CD14-positive monocyte (primary cell): ENCODE measurements around the gene CARD9. TPM values are rescaled to one million over a fixed set of nuclear protein-coding genes. Genes with fewer than 3 reads are reported as not detected.

Experiments
- DNase-seq, 3 donors: peaks; one replicate each; pipeline ENCODE4 v3.0.0-alpha.2; 2011 to 2022
- H2AFZ ChIP-seq: 2 replicates; pipeline ENCODE4 v1.6.0; 2012; ENCODE audit warnings: mild to moderate bottlenecking, low read depth, low read length, inconsistent platforms; ENCODE audit not compliant: insufficient read depth, poor library complexity, severe bottlenecking
- H3K27ac ChIP-seq, 2 donors: 1 replicate in 1 of 2; 2 replicates in 1 of 2; pipeline ENCODE4 v1.5.1; 2012 to 2013; ENCODE audit warnings: low read length in 2 of 2, control low read depth in 1 of 2, inconsistent platforms in 1 of 2, low read depth in 1 of 2, mild to moderate bottlenecking in 1 of 2
- H3K27me3 ChIP-seq, 2 donors: one replicate each; pipeline versions ENCODE4 v1.6.0 to v1.6.1; 2011 to 2013; ENCODE audit warnings: low read length in 2 of 2; ENCODE audit not compliant: control insufficient read depth in 2 of 2, insufficient read depth in 2 of 2
- H3K36me3 ChIP-seq, 2 donors: replicated peaks in 1 of 2; 1 replicate in 1 of 2; 2 replicates in 1 of 2; pipeline versions ENCODE4 v1.5.1 to v1.6.1; 2012 to 2013; ENCODE audit warnings: low read length in 2 of 2, control low read depth in 1 of 2, inconsistent platforms in 1 of 2, mild to moderate bottlenecking in 1 of 2; ENCODE audit not compliant: insufficient read depth in 2 of 2, control insufficient read depth in 1 of 2
- H3K4me1 ChIP-seq, 2 donors: 1 replicate in 1 of 2; 2 replicates in 1 of 2; pipeline versions ENCODE4 v1.5.1 to v1.6.1; 2012 to 2013; ENCODE audit warnings: low read length in 2 of 2, control low read depth in 1 of 2, inconsistent platforms in 1 of 2, mild to moderate bottlenecking in 1 of 2, moderate library complexity in 1 of 2; ENCODE audit not compliant: insufficient read depth in 2 of 2, control insufficient read depth in 1 of 2
- H3K4me2 ChIP-seq: replicated peaks from 2 replicates; pipeline ENCODE3; 2012; ENCODE audit warnings: low read length, moderate library complexity, mild to moderate bottlenecking; ENCODE audit not compliant: poor library complexity, severe bottlenecking; ENCODE audit errors: extremely low read depth
- H3K4me3 ChIP-seq, 3 experiments: fragments of 200-600 bp in 1 of 3; sonication (generic) in 1 of 3; replicated peaks in 1 of 3; 1 replicate in 2 of 3; 2 replicates in 1 of 3; pipeline ENCODE4 v1.5.1; 2011 to 2013; ENCODE audit warnings: low read length in 3 of 3, mild to moderate bottlenecking in 3 of 3, control low read depth in 2 of 3, low read depth in 2 of 3, inconsistent platforms in 1 of 3, moderate library complexity in 1 of 3
- H3K79me2 ChIP-seq: 2 replicates; pipeline ENCODE4 v1.6.0; 2012; ENCODE audit warnings: mild to moderate bottlenecking, control low read depth, inconsistent platforms, low read length, moderate library complexity; ENCODE audit not compliant: insufficient read depth
- H3K9ac ChIP-seq: 2 replicates; pipeline ENCODE4 v1.6.0; 2017; ENCODE audit warnings: low read length, mild to moderate bottlenecking; ENCODE audit not compliant: insufficient read depth, poor library complexity, severe bottlenecking
- H3K9me3 ChIP-seq, 2 donors: replicated peaks in 1 of 2; 1 replicate in 1 of 2; 2 replicates in 1 of 2; pipeline versions ENCODE4 v1.5.1 to v1.6.1; 2012 to 2013; ENCODE audit warnings: low read length in 2 of 2, control low read depth in 1 of 2; ENCODE audit not compliant: control insufficient read depth in 1 of 2, insufficient read depth in 1 of 2
- H4K20me1 ChIP-seq: 2 replicates; pipeline ENCODE4 v1.6.0; 2012; ENCODE audit warnings: mild to moderate bottlenecking, low read length, control low read depth, moderate library complexity; ENCODE audit not compliant: insufficient read depth
- H3K27ac Mint-ChIP-seq, 7 donors: one replicate each; pipeline ENCODE4 v1.8.0; 2020; ENCODE audit warnings: mild to moderate bottlenecking in 7 of 7, mixed read lengths in 7 of 7, moderate library complexity in 6 of 7, inconsistent platforms in 2 of 7
- H3K27me3 Mint-ChIP-seq, 3 donors: one replicate each; pipeline ENCODE4 v1.8.0; 2021 to 2022; ENCODE audit warnings: low read depth in 3 of 3, mild to moderate bottlenecking in 3 of 3, mixed read lengths in 3 of 3, moderate library complexity in 3 of 3, inconsistent platforms in 1 of 3
- H3K36me3 Mint-ChIP-seq, 2 donors: one replicate each; pipeline ENCODE4 v1.8.0; 2020; ENCODE audit warnings: mixed read lengths in 2 of 2, inconsistent platforms in 1 of 2, mild to moderate bottlenecking in 1 of 2
- H3K4me1 Mint-ChIP-seq: one replicate; pipeline ENCODE4 v1.8.0; 2020; ENCODE audit warnings: mild to moderate bottlenecking, mixed read lengths
- H3K4me3 Mint-ChIP-seq, 2 donors: one replicate each; pipeline ENCODE4 v1.8.0; 2020; ENCODE audit warnings: mild to moderate bottlenecking in 2 of 2, mixed read lengths in 2 of 2, moderate library complexity in 1 of 2
- H3K9me3 Mint-ChIP-seq, 7 donors: one replicate each; pipeline ENCODE4 v1.8.0; 2020 to 2022; ENCODE audit warnings: mixed read lengths in 7 of 7, mild to moderate bottlenecking in 6 of 7, moderate library complexity in 6 of 7, inconsistent platforms in 2 of 7
- CTCF ChIP-seq: fragments of 200-600 bp; IDR thresholded peaks from one replicate; pipeline ENCODE4 v1.8.0; 2022; ENCODE audit warnings: antibody characterized with exemption, mild to moderate bottlenecking
- WGBS: methylation state at CpG from one replicate; pipeline ENCODE4 v1.1.5; 2013; ENCODE audit warnings: missing lambda C conversion rate; ENCODE audit not compliant: insufficient coverage; 5-methylcytosine and 5-hydroxymethylcytosine counted together
- intact Hi-C, 2 donors: fragments of 100-400 bp; cut with micrococcal nuclease; formaldehyde crosslinking; loops; one replicate each; pipeline versions ENCODE4 v1.15.0 to v1.15.1; 2023
- polyA plus RNA-seq, 3 donors: library from polyadenylated mRNA; depleted of rRNA in 1 of 3; unstranded in 2 of 3; stranded (reverse) in 1 of 3; fragments of 300-500 nt in 2 of 3; fragments of >200 nt in 1 of 3; fragmentation: Illumina TruSeq in 2 of 3; gene quantifications; 1 replicate in 2 of 3; 2 replicates in 1 of 3; pipeline ENCODE4 v1.2.3, GENCODE V29; 2012 to 2021

Gene CARD9
- polyA plus RNA-seq, 3 donors, result 34.3 to 108 (median 41.4) TPM

GRCh38 chr9:136341042-136341655 lies 32.3 kb downstream of the CARD9 start:
- no peak overlapping the region for H3K4me3 Mint-ChIP-seq
- no peak overlapping the region for H3K9ac ChIP-seq
- no peak overlapping the region for H3K27ac Mint-ChIP-seq
- H3K9me3 ChIP-seq, result no peaks in the 10 kb centered on the region
- no peaks in the 10 kb centered on the region for H3K36me3 ChIP-seq
- DNase-seq, result no peak
- H3K9me3 Mint-ChIP-seq, result no peaks in the 10 kb centered on the region
- no peak overlapping the region for H3K4me2 ChIP-seq
- no peaks in the 10 kb centered on the region for H3K36me3 Mint-ChIP-seq
- no peak overlapping the region for H3K27ac ChIP-seq
- no peaks in the 10 kb centered on the region for H3K79me2 ChIP-seq
- no peak overlapping the region for H3K4me3 ChIP-seq
- peaks cover 10 to 12% of the 10 kb centered on the region in 2 donors for H3K4me1 ChIP-seq
- H2AFZ ChIP-seq, result no peak overlapping the region
- no peaks in the 10 kb centered on the region for H4K20me1 ChIP-seq
- H3K27me3 Mint-ChIP-seq, result no peaks in the 10 kb centered on the region
- 98% methylated on average over 9 of the region's 18 CpGs for WGBS
- no peak for TF ChIP-seq CTCF
- intact Hi-C loops, result no loop called here
- no peaks in the 10 kb centered on the region for H3K27me3 ChIP-seq
- peaks cover 2% of the 10 kb centered on the region for H3K4me1 Mint-ChIP-seq

- Mint-ChIP-seq H3K27me3 (no peaks in the 10 kb centered on the region), H3K4me1 (peaks cover 2% of the 10 kb centered on the region), H3K36me3 (no peaks in the 10 kb centered on the region), H3K9me3 (no peaks in the 10 kb centered on the region), H3K27ac (no peak overlapping the region), H3K4me3 (no peak overlapping the region)
- Histone ChIP-seq H3K4me3 (no peak overlapping the region), H3K4me2 (no peak overlapping the region), H3K9me3 (no peaks in the 10 kb centered on the region), H3K27ac (no peak overlapping the region), H3K79me2 (no peaks in the 10 kb centered on the region), H3K36me3 (no peaks in the 10 kb centered on the region), H4K20me1 (no peaks in the 10 kb centered on the region), H2AFZ (no peak overlapping the region), H3K4me1 (peaks cover 10 to 12% of the 10 kb centered on the region in 2 donors), H3K9ac (no peak overlapping the region), H3K27me3 (no peaks in the 10 kb centered on the region)
- TF ChIP-seq CTCF, result no peak
- 97% methylated on average over 26 of the region's 28 CpGs for WGBS
- intact Hi-C loops, result no loop called here
- DNase-seq, result no peak
Measured at GRCh38 chr9:136340356-136341041, 33.0 kb downstream of the CARD9 start.
